Measurements from ENCODE around the gene MRPS23. TPM values are rescaled to one million over a fixed set of nuclear protein-coding genes. Genes with fewer than 3 reads are reported as not detected.

Gene MRPS23
- total RNA-seq, 1 donor from 2014 or later: 16.4 TPM

- no peaks in the 10 kb centered on the region for H3K36me3 ChIP-seq
- no peaks in the 10 kb centered on the region for H3K79me2 ChIP-seq (ENCODE audit: low read depth)
- Mint-ChIP-seq H3K36me3 (peaks cover 17% of the 10 kb centered on the region), H3K9me3 (no peaks in the 10 kb centered on the region), H3K4me1 (peaks cover 32% of the 10 kb centered on the region), H3K4me3 (no peak overlapping the region), H3K27me3 (ENCODE audit: insufficient read depth, low read depth) (no peaks in the 10 kb centered on the region), H3K27ac (no peak overlapping the region)
- H3K4me2 ChIP-seq: no peak overlapping the region
- H3K9ac ChIP-seq: no peak overlapping the region
- no peaks in the 10 kb centered on the region for H3K27me3 ChIP-seq
- H4K20me1 ChIP-seq (ENCODE audit: low read depth): no peaks in the 10 kb centered on the region
- no peak overlapping the region for H3K27ac ChIP-seq
- H3K4me1 ChIP-seq: peaks cover 16% of the 10 kb centered on the region
- H3K9me3 ChIP-seq (ENCODE audit: low read depth): no peaks in the 10 kb centered on the region
- H3F3A ChIP-seq (ENCODE audit: low read depth): peaks cover 10% of the 10 kb centered on the region
- no peak overlapping the region for H3K4me3 ChIP-seq
- DNase-seq (ENCODE audit: low spot score): no peak
- no peak for TF ChIP-seq EZH2phosphoT487 (IDR thresholded peaks at IDR 0.05)
- TF ChIP-seq CTCF (IDR thresholded peaks at IDR 0.05): no peak
- TF ChIP-seq EZH2 (IDR thresholded peaks at IDR 0.05): no peak
- H2AFZ ChIP-seq (replicated peaks): no peak overlapping the region
Measured at GRCh38 chr17:57886020-57886419, 36.2 kb upstream of the MRPS23 start.

DNA sequence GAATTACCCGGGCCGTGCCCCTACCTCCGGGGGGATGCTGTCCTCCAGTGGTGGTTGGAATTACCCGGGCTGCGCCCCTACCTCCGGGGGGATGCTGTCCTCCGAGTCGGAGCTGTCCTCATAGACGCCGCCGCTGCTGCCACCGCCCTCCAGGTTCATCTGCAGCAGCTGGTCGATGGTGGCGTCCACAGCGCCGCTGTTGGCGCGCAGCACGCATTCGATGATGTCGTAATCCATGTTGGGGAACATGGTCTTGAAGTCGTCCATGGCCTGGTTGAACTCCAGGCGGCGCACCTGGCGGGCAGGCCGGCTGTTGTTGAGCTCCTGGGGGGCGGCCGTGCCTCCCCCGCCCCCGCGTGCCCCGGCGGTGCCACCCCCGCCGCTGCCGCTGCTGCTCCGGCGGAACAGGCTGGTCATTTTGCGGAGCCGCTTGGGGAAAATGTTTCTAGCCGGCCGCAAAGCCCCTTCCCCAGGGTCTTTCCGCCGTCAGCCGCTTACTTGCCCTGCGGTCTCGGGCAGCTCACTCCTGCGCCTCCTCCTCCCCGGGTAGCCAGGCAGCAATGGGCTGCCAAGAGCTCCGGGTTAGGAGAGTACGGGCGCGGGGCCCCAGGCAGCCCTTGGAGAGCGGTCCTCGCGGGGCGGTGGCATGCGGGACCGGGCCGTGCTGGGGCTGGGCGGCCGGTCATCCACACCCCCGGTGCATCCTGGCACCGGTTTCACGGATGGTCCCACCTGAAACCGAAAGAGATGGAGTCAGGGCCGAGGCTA, 35.5 kb upstream of the MRPS23 start:
- Histone ChIP-seq H3K9me3 (ENCODE audit: low read depth) (no peaks in the 10 kb centered on the region), H4K20me1 (ENCODE audit: low read depth) (no peaks in the 10 kb centered on the region), H3K4me3 (no peak overlapping the region), H3K4me2 (no peak overlapping the region), H3K4me1 (peaks cover 18% of the 10 kb centered on the region), H3K9ac (no peak overlapping the region), H3K79me2 (ENCODE audit: low read depth) (no peaks in the 10 kb centered on the region), H3F3A (ENCODE audit: low read depth) (peaks cover 12% of the 10 kb centered on the region), H2AFZ (replicated peaks) (no peak overlapping the region), H3K36me3 (no peaks in the 10 kb centered on the region), H3K27me3 (no peaks in the 10 kb centered on the region), H3K27ac (no peak overlapping the region)
- DNase-seq (ENCODE audit: low spot score): no peak
- Mint-ChIP-seq H3K36me3 (peaks cover 17% of the 10 kb centered on the region), H3K27me3 (ENCODE audit: insufficient read depth, low read depth) (no peaks in the 10 kb centered on the region), H3K27ac (no peak overlapping the region), H3K4me1 (peaks cover 37% of the 10 kb centered on the region), H3K9me3 (no peaks in the 10 kb centered on the region), H3K4me3 (no peak overlapping the region)
- no peak for TF ChIP-seq CTCF (IDR thresholded peaks at IDR 0.05)
- TF ChIP-seq EZH2phosphoT487 (IDR thresholded peaks at IDR 0.05): no peak
- TF ChIP-seq EZH2 (IDR thresholded peaks at IDR 0.05): no peak

DNA sequence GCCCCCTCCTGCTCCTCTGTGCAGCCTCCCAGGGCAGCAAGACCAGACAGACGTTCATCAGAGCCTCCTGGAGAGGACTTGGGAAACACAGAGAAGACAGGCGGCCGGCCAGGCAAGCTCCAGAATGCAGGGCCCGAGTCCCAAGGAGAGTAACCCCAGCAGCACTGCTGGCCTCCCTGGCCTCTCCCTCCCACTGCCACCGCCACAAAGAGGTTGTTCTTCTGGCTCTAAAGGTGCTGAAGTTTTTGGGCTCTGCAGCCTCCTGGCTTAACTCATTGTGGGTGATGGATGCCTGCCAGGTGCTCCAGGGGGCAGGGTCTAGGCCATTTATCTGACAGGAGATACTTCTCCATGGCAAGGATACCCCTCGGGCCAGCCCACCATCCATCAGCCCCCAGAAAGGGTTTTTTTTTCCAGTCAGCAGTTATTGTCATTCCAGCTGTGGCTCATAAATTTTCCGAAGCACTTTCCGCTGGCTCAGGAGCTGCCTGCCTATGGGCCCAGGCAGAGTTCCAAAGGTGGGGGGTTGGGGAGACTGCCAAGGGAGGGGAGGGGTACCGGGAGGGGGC, 32.0 kb upstream of the MRPS23 start:
- no peak for DNase-seq (ENCODE audit: low spot score)
- peaks cover 5% of the 10 kb centered on the region for H3K27me3 Mint-ChIP-seq (ENCODE audit: insufficient read depth, low read depth)
- Histone ChIP-seq H3K9ac (no peak overlapping the region), H3K36me3 (no peaks in the 10 kb centered on the region), H3K4me2 (no peak overlapping the region), H4K20me1 (ENCODE audit: low read depth) (no peaks in the 10 kb centered on the region), H3K4me3 (no peak overlapping the region), H3K4me1 (peaks cover 26% of the 10 kb centered on the region), H3F3A (ENCODE audit: low read depth) (peaks cover 14% of the 10 kb centered on the region), H3K27me3 (no peaks in the 10 kb centered on the region), H3K9me3 (ENCODE audit: low read depth) (no peaks in the 10 kb centered on the region), H3K27ac (no peak overlapping the region), H2AFZ (replicated peaks) (no peak overlapping the region), H3K79me2 (ENCODE audit: low read depth) (no peaks in the 10 kb centered on the region)
- no peak for TF ChIP-seq EZH2phosphoT487 (IDR thresholded peaks at IDR 0.05)
- TF ChIP-seq EZH2 (IDR thresholded peaks at IDR 0.05): no peak
- no peak for TF ChIP-seq CTCF (IDR thresholded peaks at IDR 0.05)
- peaks cover 49% of the 10 kb centered on the region for H3K4me1 Mint-ChIP-seq
- no peaks in the 10 kb centered on the region for H3K9me3 Mint-ChIP-seq
- H3K4me3 Mint-ChIP-seq: no peak overlapping the region
- H3K27ac Mint-ChIP-seq: peak overlapping the region; percentile 76
- peaks cover 28% of the 10 kb centered on the region for H3K36me3 Mint-ChIP-seq

Measured in neural progenitor cell (in vitro differentiated cells).